A549 (cell line): ENCODE data around the gene GPC1. TPM values are rescaled to one million over a fixed set of nuclear protein-coding genes. Genes with fewer than 3 reads are reported as not detected.

ENCODE experiments used
- ATAC-seq, 2 experiments: fragments of 200-7000 bp in 1 of 2; fragments of >200 bp in 1 of 2; cut with Nextera tagmentation in 1 of 2; cut with Tn5 transposase in 1 of 2; 3 replicates each; pipeline versions ENCODE4 v1.8.0 to v1.9.1; 2018 to 2020; ENCODE audit warnings: mild to moderate bottlenecking in 1 of 2, moderate library complexity in 1 of 2
- CTCF ChIA-PET: fragments of 300-600 bp; sonication (Branson Sonifier 250); formaldehyde crosslinking; extraction: SDS; loops from one replicate; lab custom pipeline; 2021; ENCODE audit warnings: antibody characterized with exemption, inconsistent platforms; lab: Yijun Ruan, JAX
- POLR2A ChIA-PET: fragments of 350-600 bp; formaldehyde crosslinking; extraction: SDS; loops from one replicate; lab custom pipeline; 2021; ENCODE audit warnings: antibody characterized with exemption, inconsistent platforms; lab: Yijun Ruan, JAX
- DNase-seq, 2 experiments: peaks; one replicate each; pipeline versions ENCODE4 v3.0.0 to v3.0.0-alpha.2; 2011 to 2016; ENCODE audit warnings: low read depth in 1 of 2, low spot score in 1 of 2
- FAIRE-seq: peaks from 2 replicates; lab custom pipeline; 2011; peaks lifted over from hg19 to GRCh38; lab: Jason Lieb, UNC
- H3K27ac ChIP-seq, 2 experiments: fragments of >200 bp; sonication (Bioruptor Twin); formaldehyde crosslinking; 3 replicates each; pipeline ENCODE4 v1.5.1; 2016 to 2017
- H3K4me1 ChIP-seq: fragments of >200 bp; sonication (Bioruptor Twin); formaldehyde crosslinking; 3 replicates; pipeline ENCODE4 v1.6.1; 2016
- H3K4me2 ChIP-seq: fragments of >200 bp; sonication (Bioruptor Twin); formaldehyde crosslinking; 3 replicates; pipeline ENCODE4 v1.6.1; 2016
- H3K4me3 ChIP-seq: fragments of >200 bp; sonication (Bioruptor Twin); formaldehyde crosslinking; 3 replicates; pipeline ENCODE4 v1.5.1; 2016
- H3K9me3 ChIP-seq: fragments of >200 bp; sonication (Bioruptor Twin); formaldehyde crosslinking; 3 replicates; pipeline ENCODE4 v1.6.1; 2016
- BHLHE40 ChIP-seq: IDR thresholded peaks from 2 replicates; pipeline ENCODE4 v1.6.1; 2012; ENCODE audit warnings: low read depth, low read length, inconsistent platforms
- CEBPB ChIP-seq, 2 experiments: fragments of >200 bp in 1 of 2; sonication (Bioruptor Twin) in 1 of 2; formaldehyde crosslinking in 1 of 2; IDR thresholded peaks; 2 replicates each; pipeline ENCODE4 v1.6.1; 2012 to 2016
- CHD4 ChIP-seq: fragments of 200-600 bp; sonication (generic); IDR thresholded peaks from 2 replicates; pipeline ENCODE4 v1.6.1; 2016; ENCODE audit warnings: antibody characterized with exemption, mild to moderate bottlenecking, borderline replicate concordance
- EHMT2 ChIP-seq: fragments of 200-600 bp; sonication (generic); IDR thresholded peaks from 2 replicates; pipeline ENCODE4 v1.6.1; 2016; ENCODE audit warnings: antibody characterized with exemption, low read depth, mild to moderate bottlenecking, moderate library complexity
- FOSB ChIP-seq: fragments of 250-450 bp; sonication (Bioruptor Pico); IDR thresholded peaks from 2 replicates; pipeline ENCODE4 v1.5.0; 2020; ENCODE audit warnings: mild to moderate bottlenecking, moderate library complexity
- FOSL2 ChIP-seq, 2 experiments: fragments of 450-650 bp in 1 of 2; fragments of >200 bp in 1 of 2; sonication (Bioruptor Twin) in 1 of 2; formaldehyde crosslinking; IDR thresholded peaks; 2 replicates each; pipeline versions ENCODE4 v1.5.0 to v1.6.1; 2016 to 2020; ENCODE audit warnings: mild to moderate bottlenecking in 1 of 2, moderate library complexity in 1 of 2
- HMGXB4 ChIP-seq: fragments of 250-450 bp; sonication (Bioruptor Pico); IDR thresholded peaks from 2 replicates; pipeline ENCODE4 v1.5.0; 2021; ENCODE audit warnings: mild to moderate bottlenecking, moderate library complexity, borderline replicate concordance
- HOXA7 ChIP-seq: fragments of 250-450 bp; sonication (Bioruptor Pico); IDR thresholded peaks from 2 replicates; pipeline ENCODE4 v1.5.0; 2020; ENCODE audit warnings: mild to moderate bottlenecking, moderate library complexity
- JUN ChIP-seq, 2 experiments: fragments of >200 bp; sonication (Bioruptor Twin); formaldehyde crosslinking; IDR thresholded peaks; 2 replicates in 1 of 2; 3 replicates in 1 of 2; pipeline ENCODE4 v1.6.1; 2016 to 2017
- KDM5A ChIP-seq: fragments of 200-600 bp; sonication (generic); IDR thresholded peaks from 2 replicates; pipeline ENCODE4 v1.6.1; 2016; ENCODE audit warnings: antibody characterized with exemption, mild to moderate bottlenecking
- NFE2L2 ChIP-seq: fragments of 150-350 bp; conservative IDR thresholded peaks from 2 replicates; pipeline ENCODE4 v1.6.1; 2014; ENCODE audit warnings: low read length
- NPAS2 ChIP-seq: fragments of 250-450 bp; sonication (Bioruptor Pico); IDR thresholded peaks from 2 replicates; pipeline ENCODE4 v1.8.0; 2022; ENCODE audit warnings: mild to moderate bottlenecking, moderate library complexity, borderline replicate concordance
- NR3C1 ChIP-seq: fragments of >200 bp; sonication (Bioruptor Twin); formaldehyde crosslinking; IDR thresholded peaks from 3 replicates; pipeline ENCODE4 v1.6.1; 2017
- RNF2 ChIP-seq: fragments of 200-600 bp; sonication (generic); IDR thresholded peaks from 2 replicates; pipeline ENCODE4 v1.6.1; 2016; ENCODE audit warnings: low read depth, mild to moderate bottlenecking, antibody characterized with exemption, moderate library complexity, borderline replicate concordance
- ZFP36 ChIP-seq: fragments of 450-650 bp; IDR thresholded peaks from 2 replicates; pipeline ENCODE4 v1.6.1; 2014; ENCODE audit warnings: borderline replicate concordance; ENCODE audit not compliant: partially characterized antibody
- ZSCAN20 ChIP-seq: fragments of 250-450 bp; sonication (Bioruptor Pico); IDR thresholded peaks from 2 replicates; pipeline ENCODE4 v1.8.0; 2022; ENCODE audit warnings: mild to moderate bottlenecking, moderate library complexity
- WGBS: methylation state at CpG from one replicate; pipeline ENCODE4 v1.1.6; 2017; ENCODE audit errors: missing lambda C conversion rate; 5-methylcytosine and 5-hydroxymethylcytosine counted together
- polyA plus RNA-seq, 4 experiments: library from polyadenylated mRNA; depleted of rRNA in 3 of 4; stranded (reverse); fragments of >200 nt; fragmentation: RNase III in 1 of 4; extraction: RNeasy Plus Mini Kit Qiagen cat#74134 plus additional on column Dnase treatment in 1 of 4; gene quantifications; 2 replicates in 3 of 4; 3 replicates in 1 of 4; pipeline ENCODE4 v1.2.3, GENCODE V29; 2011 to 2017
- TF ChIP-seq, protein P1 (sequence below): fragments of >200 bp; sonication (Bioruptor Twin); formaldehyde crosslinking; IDR thresholded peaks from 2 replicates; pipeline ENCODE4 v1.6.1; 2016
- TF ChIP-seq, protein P2 (sequence below): fragments of 200-600 bp; sonication (generic); IDR thresholded peaks from 2 replicates; pipeline ENCODE4 v1.6.1; 2016; ENCODE audit warnings: antibody characterized with exemption, mild to moderate bottlenecking, moderate library complexity

The GPC1 gene
- polyA plus RNA-seq, 2 of the 4 experiments (the other 2 are of a cell fraction): 19.8 to 97.7 TPM

DNA sequence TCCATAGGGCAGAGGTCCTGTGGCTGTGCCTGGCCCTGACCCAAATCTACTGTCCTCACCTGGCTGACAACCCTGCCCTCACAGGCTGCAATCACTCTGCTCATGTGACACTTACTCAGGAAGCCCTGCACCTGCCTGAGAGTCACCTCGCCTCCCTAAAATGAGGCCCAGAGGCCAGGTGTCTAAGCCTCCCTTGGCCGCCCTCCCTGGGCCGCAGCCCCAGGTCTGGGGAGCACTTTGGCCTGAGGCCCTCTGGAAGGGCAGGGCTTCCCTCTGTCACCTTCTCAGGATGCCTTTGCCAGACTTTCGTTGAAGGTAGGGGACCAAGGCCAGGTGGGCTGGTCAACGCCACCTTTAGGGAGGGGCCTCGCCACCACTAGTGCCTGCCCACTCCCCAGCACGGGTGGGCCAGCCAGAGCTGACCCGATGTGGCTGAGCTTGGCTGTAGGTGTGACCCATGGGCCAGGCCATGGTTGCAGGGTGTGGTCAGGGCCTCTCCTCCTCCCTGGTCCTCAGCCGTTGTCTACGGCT, 6.1 kb upstream of the GPC1 start:
- WGBS: 90% methylated on average over 10 of the region's 10 CpGs
- Histone ChIP-seq H3K27ac (peak overlapping the region in 1 of 2 experiments; percentile 97; a peak in 2 of 6 replicates), H3K9me3 (peaks cover 13% of the 10 kb centered on the region; the same call in 2 of the 3 replicates), H3K4me1 (peaks cover 41% of the 10 kb centered on the region), H3K4me3 (no peak overlapping the region), H3K4me2 (no peak overlapping the region)
- ATAC-seq (no peak), DNase-seq (no peak), FAIRE-seq (no peak)
- ChIA-PET POLR2A (no interaction called here), CTCF (interaction anchor here (0.5 kb wide), 1 partner anchor 43 kb away, joined by 3 read pairs; no protein-coding TSS in a partner anchor)
- no peak for TF ChIP-seq FOSL2 (IDR thresholded peaks at IDR 0.05)
- no peak for TF ChIP-seq FOSL2 (CRISPR knock-in tag; IDR thresholded peaks at IDR 0.05)
- no peak for TF ChIP-seq ZSCAN20 (CRISPR knock-in tag)
- TF ChIP-seq RNF2: no peak
- no peak for TF ChIP-seq KDM5A

GRCh38 chr2:240429872-240430491, 5.5 kb upstream of the GPC1 start:
- no peak for TF ChIP-seq HMGXB4 (CRISPR knock-in tag)
- TF ChIP-seq NR3C1: no peak
- TF ChIP-seq, protein P1, sequence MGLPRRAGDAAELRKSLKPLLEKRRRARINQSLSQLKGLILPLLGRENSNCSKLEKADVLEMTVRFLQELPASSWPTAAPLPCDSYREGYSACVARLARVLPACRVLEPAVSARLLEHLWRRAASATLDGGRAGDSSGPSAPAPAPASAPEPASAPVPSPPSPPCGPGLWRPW: no peak
- TF ChIP-seq FOSB (CRISPR knock-in tag): no peak
- no peak for TF ChIP-seq NFE2L2
- TF ChIP-seq BHLHE40: no peak
- no peak for TF ChIP-seq ZFP36
- TF ChIP-seq, protein P2, sequence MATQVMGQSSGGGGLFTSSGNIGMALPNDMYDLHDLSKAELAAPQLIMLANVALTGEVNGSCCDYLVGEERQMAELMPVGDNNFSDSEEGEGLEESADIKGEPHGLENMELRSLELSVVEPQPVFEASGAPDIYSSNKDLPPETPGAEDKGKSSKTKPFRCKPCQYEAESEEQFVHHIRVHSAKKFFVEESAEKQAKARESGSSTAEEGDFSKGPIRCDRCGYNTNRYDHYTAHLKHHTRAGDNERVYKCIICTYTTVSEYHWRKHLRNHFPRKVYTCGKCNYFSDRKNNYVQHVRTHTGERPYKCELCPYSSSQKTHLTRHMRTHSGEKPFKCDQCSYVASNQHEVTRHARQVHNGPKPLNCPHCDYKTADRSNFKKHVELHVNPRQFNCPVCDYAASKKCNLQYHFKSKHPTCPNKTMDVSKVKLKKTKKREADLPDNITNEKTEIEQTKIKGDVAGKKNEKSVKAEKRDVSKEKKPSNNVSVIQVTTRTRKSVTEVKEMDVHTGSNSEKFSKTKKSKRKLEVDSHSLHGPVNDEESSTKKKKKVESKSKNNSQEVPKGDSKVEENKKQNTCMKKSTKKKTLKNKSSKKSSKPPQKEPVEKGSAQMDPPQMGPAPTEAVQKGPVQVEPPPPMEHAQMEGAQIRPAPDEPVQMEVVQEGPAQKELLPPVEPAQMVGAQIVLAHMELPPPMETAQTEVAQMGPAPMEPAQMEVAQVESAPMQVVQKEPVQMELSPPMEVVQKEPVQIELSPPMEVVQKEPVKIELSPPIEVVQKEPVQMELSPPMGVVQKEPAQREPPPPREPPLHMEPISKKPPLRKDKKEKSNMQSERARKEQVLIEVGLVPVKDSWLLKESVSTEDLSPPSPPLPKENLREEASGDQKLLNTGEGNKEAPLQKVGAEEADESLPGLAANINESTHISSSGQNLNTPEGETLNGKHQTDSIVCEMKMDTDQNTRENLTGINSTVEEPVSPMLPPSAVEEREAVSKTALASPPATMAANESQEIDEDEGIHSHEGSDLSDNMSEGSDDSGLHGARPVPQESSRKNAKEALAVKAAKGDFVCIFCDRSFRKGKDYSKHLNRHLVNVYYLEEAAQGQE: no peak
- TF ChIP-seq JUN (IDR thresholded peaks at IDR 0.05): no peak
- TF ChIP-seq HOXA7 (CRISPR knock-in tag): no peak
- no peak for TF ChIP-seq CHD4
- no peak for TF ChIP-seq NPAS2 (CRISPR knock-in tag)
- no peak for TF ChIP-seq CEBPB (IDR thresholded peaks at IDR 0.05)
- TF ChIP-seq EHMT2: no peak
- CTCF ChIA-PET: no interaction called here
- Histone ChIP-seq H3K27ac (peak overlapping the region in 1 of 2 experiments; percentile 97; a peak in 2 of 6 replicates), H3K4me1 (peaks cover 41% of the 10 kb centered on the region), H3K4me3 (no peak overlapping the region), H3K9me3 (peaks cover 12% of the 10 kb centered on the region; the same call in 2 of the 3 replicates), H3K4me2 (no peak overlapping the region)
- DNase-seq (no peak), FAIRE-seq (no peak), ATAC-seq (no peak)
- WGBS: 90% methylated on average over 7 of the region's 14 CpGs
- POLR2A ChIA-PET: no interaction called here
